ENCODE data around the gene ITSN2. TPM values are rescaled to one million over a fixed set of nuclear protein-coding genes. Genes with fewer than 3 reads are reported as not detected.

The ITSN2 gene
- total and polyA plus RNA-seq, 2 donors (not counting 1 experiment from before 2014, with no cell fraction given): 23.1 to 43.4 TPM

- Histone ChIP-seq H2AFZ (ENCODE audit: low read length) (no peak overlapping the region), H3K27me3 (ENCODE audit: control insufficient read depth, insufficient read depth, low read length) (no peaks in the 10 kb centered on the region)
These were observed 138.8 kb downstream of the ITSN2 start for GRCh38 chr2:24221343-24222050.

GRCh38 chr2:24220554-24221291, 139.6 kb downstream of the ITSN2 start:
- no peak overlapping the region for H3K9ac ChIP-seq (ENCODE audit: insufficient read depth, low read length)
- no peaks in the 10 kb centered on the region for H4K20me1 ChIP-seq (ENCODE audit: control insufficient read depth, extremely low read depth, insufficient read depth, low read length)
- H2AFZ ChIP-seq (ENCODE audit: low read length): no peak overlapping the region
- no peak overlapping the region for H3K4me3 ChIP-seq (replicated peaks in 1 of 4; ENCODE audit: control extremely low read depth in 1 of 4, insufficient read depth in 1 of 4, low read depth in 3 of 4, low read length in 4 of 4)
- no peak overlapping the region for H3K27ac ChIP-seq (ENCODE audit: insufficient read depth, low read length)
- H3K4me2 ChIP-seq (ENCODE audit: extremely low read depth, insufficient read depth, low read length): no peak overlapping the region
- no peaks in the 10 kb centered on the region for H3K79me2 ChIP-seq (ENCODE audit: control insufficient read depth, insufficient read depth, low read length)
- no peaks in the 10 kb centered on the region for H3K4me1 ChIP-seq (ENCODE audit: control insufficient read depth, extremely low read depth, insufficient read depth, low read length)
- no peaks in the 10 kb centered on the region for H3K9me3 ChIP-seq (ENCODE audit: control insufficient read depth, insufficient read depth, low read depth, low read length)
- no peaks in the 10 kb centered on the region for H3K27me3 ChIP-seq (ENCODE audit: control insufficient read depth, insufficient read depth, low read length)
- TF ChIP-seq EZH2 (IDR thresholded peaks at IDR 0.05; ENCODE audit: low read length, missing control alignments) (no peak), CTCF (conservative IDR thresholded peaks at IDR 0.05 in 1 of 2, IDR thresholded peaks at IDR 0.05 in 1 of 2; ENCODE audit: low read depth in 1 of 2, low read length in 2 of 2) (no peak)
- H3K36me3 ChIP-seq (ENCODE audit: control insufficient read depth, insufficient read depth, low read length): no peaks in the 10 kb centered on the region
- no peak for DNase-seq (ENCODE audit: low read depth in 2 of 2)

More at GRCh38 chr2:24221343-24222050, 138.8 kb downstream of the ITSN2 start:
- Histone ChIP-seq H3K36me3 (ENCODE audit: control insufficient read depth, insufficient read depth, low read length) (no peaks in the 10 kb centered on the region), H3K4me2 (ENCODE audit: extremely low read depth, insufficient read depth, low read length) (no peak overlapping the region), H3K4me1 (ENCODE audit: control insufficient read depth, extremely low read depth, insufficient read depth, low read length) (no peaks in the 10 kb centered on the region), H4K20me1 (ENCODE audit: control insufficient read depth, extremely low read depth, insufficient read depth, low read length) (no peaks in the 10 kb centered on the region), H3K9me3 (ENCODE audit: control insufficient read depth, insufficient read depth, low read depth, low read length) (no peaks in the 10 kb centered on the region), H3K27ac (ENCODE audit: insufficient read depth, low read length) (no peak overlapping the region), H3K79me2 (ENCODE audit: control insufficient read depth, insufficient read depth, low read length) (no peaks in the 10 kb centered on the region), H3K9ac (ENCODE audit: insufficient read depth, low read length) (no peak overlapping the region), H3K4me3 (replicated peaks in 1 of 4; ENCODE audit: control extremely low read depth in 1 of 4, insufficient read depth in 1 of 4, low read depth in 3 of 4, low read length in 4 of 4) (no peak overlapping the region)
- DNase-seq (ENCODE audit: low read depth in 2 of 2): no peak
- no peak for TF ChIP-seq CTCF (conservative IDR thresholded peaks at IDR 0.05 in 1 of 2, IDR thresholded peaks at IDR 0.05 in 1 of 2; ENCODE audit: low read depth in 1 of 2, low read length in 2 of 2)
- TF ChIP-seq EZH2 (IDR thresholded peaks at IDR 0.05; ENCODE audit: low read length, missing control alignments): no peak

GRCh38 chr2:24214880-24215279, 145.5 kb downstream of the ITSN2 start:
- TF ChIP-seq EZH2 (IDR thresholded peaks at IDR 0.05; ENCODE audit: low read length, missing control alignments) (no peak), CTCF (conservative IDR thresholded peaks at IDR 0.05 in 1 of 2, IDR thresholded peaks at IDR 0.05 in 1 of 2; ENCODE audit: low read depth in 1 of 2, low read length in 2 of 2) (no peak)

More at GRCh38 chr2:24214880-24215279, 145.5 kb downstream of the ITSN2 start:
- DNase-seq (ENCODE audit: low read depth in 2 of 2): no peak
- no peak overlapping the region for H3K4me2 ChIP-seq (ENCODE audit: extremely low read depth, insufficient read depth, low read length)
- no peaks in the 10 kb centered on the region for H3K9me3 ChIP-seq (ENCODE audit: control insufficient read depth, insufficient read depth, low read depth, low read length)
- H3K27me3 ChIP-seq (ENCODE audit: control insufficient read depth, insufficient read depth, low read length): no peaks in the 10 kb centered on the region
- H3K4me1 ChIP-seq (ENCODE audit: control insufficient read depth, extremely low read depth, insufficient read depth, low read length): no peaks in the 10 kb centered on the region
- no peaks in the 10 kb centered on the region for H3K79me2 ChIP-seq (ENCODE audit: control insufficient read depth, insufficient read depth, low read length)
- no peaks in the 10 kb centered on the region for H4K20me1 ChIP-seq (ENCODE audit: control insufficient read depth, extremely low read depth, insufficient read depth, low read length)
- H3K9ac ChIP-seq (ENCODE audit: insufficient read depth, low read length): no peak overlapping the region
- no peak overlapping the region for H3K27ac ChIP-seq (ENCODE audit: insufficient read depth, low read length)
- H3K4me3 ChIP-seq (replicated peaks in 1 of 4; ENCODE audit: control extremely low read depth in 1 of 4, insufficient read depth in 1 of 4, low read depth in 3 of 4, low read length in 4 of 4): no peak overlapping the region
- peaks cover 2% of the 10 kb centered on the region for H3K36me3 ChIP-seq (ENCODE audit: control insufficient read depth, insufficient read depth, low read length)
- H2AFZ ChIP-seq (ENCODE audit: low read length): no peak overlapping the region
